Ishikawa (cell line): Measurements from ENCODE around the gene KATNAL2.

ENCODE experiments used
- CEBPB ChIP-seq: IDR thresholded peaks from 2 replicates; pipeline ENCODE4 v1.6.1; 2012
- CREB1 ChIP-seq: IDR thresholded peaks from 2 replicates; pipeline ENCODE4 v1.6.1; 2012; ENCODE audit warnings: low read depth
- EGR1 ChIP-seq: IDR thresholded peaks from 2 replicates; pipeline ENCODE4 v1.6.1; 2012
- EP300 ChIP-seq: IDR thresholded peaks from 2 replicates; pipeline ENCODE4 v1.6.1; 2012; ENCODE audit warnings: borderline replicate concordance
- FOXM1 ChIP-seq: IDR thresholded peaks from 2 replicates; pipeline ENCODE4 v1.6.1; 2012; ENCODE audit warnings: low read depth, borderline replicate concordance
- MAX ChIP-seq: IDR thresholded peaks from 2 replicates; pipeline ENCODE4 v1.6.1; 2012
- NFIC ChIP-seq: IDR thresholded peaks from 2 replicates; pipeline ENCODE4 v1.6.1; 2012
- RAD21 ChIP-seq: IDR thresholded peaks from 2 replicates; pipeline ENCODE4 v1.6.1; 2012; ENCODE audit warnings: low read depth
- REST ChIP-seq: IDR thresholded peaks from 2 replicates; pipeline ENCODE4 v1.6.1; 2012; ENCODE audit warnings: low read depth, mild to moderate bottlenecking
- TAF1 ChIP-seq: IDR thresholded peaks from 2 replicates; pipeline ENCODE4 v1.6.1; 2012; ENCODE audit warnings: low read depth, mild to moderate bottlenecking
- TCF12 ChIP-seq: IDR thresholded peaks from 2 replicates; pipeline ENCODE4 v1.6.1; 2012; ENCODE audit warnings: low read depth
- TEAD4 ChIP-seq: IDR thresholded peaks from 2 replicates; pipeline ENCODE4 v1.6.1; 2012
- USF1 ChIP-seq: IDR thresholded peaks from 2 replicates; pipeline ENCODE4 v1.6.1; 2012
- YY1 ChIP-seq: IDR thresholded peaks from 2 replicates; pipeline ENCODE4 v1.6.1; 2012; ENCODE audit warnings: low read depth
- ZBTB7A ChIP-seq: IDR thresholded peaks from 2 replicates; pipeline ENCODE4 v1.6.1; 2012; ENCODE audit warnings: low read depth

The KATNAL2 gene

GRCh38 chr18:47110492-47111274 lies 193.3 kb downstream of the KATNAL2 start:
- TF ChIP-seq ZBTB7A: no peak
- TF ChIP-seq TCF12: no peak
- TF ChIP-seq TEAD4: no peak

- TF ChIP-seq MAX: no peak
- no peak for TF ChIP-seq TCF12
- TF ChIP-seq ZBTB7A: no peak
- no peak for TF ChIP-seq EGR1
- TF ChIP-seq REST: no peak
- no peak for TF ChIP-seq TEAD4
- TF ChIP-seq CEBPB: no peak
- no peak for TF ChIP-seq USF1
- TF ChIP-seq CREB1: no peak
- no peak for TF ChIP-seq RAD21
- no peak for TF ChIP-seq EP300
- no peak for TF ChIP-seq FOXM1
- no peak for TF ChIP-seq TAF1
- TF ChIP-seq NFIC: no peak
- TF ChIP-seq YY1: no peak
These were observed 196.6 kb downstream of the KATNAL2 start for GRCh38 chr18:47113796-47114540.

- TF ChIP-seq EGR1: no peak
- TF ChIP-seq EP300: no peak
- TF ChIP-seq FOXM1: no peak
- no peak for TF ChIP-seq TCF12
These were observed 197.8 kb downstream of the KATNAL2 start for GRCh38 chr18:47115205-47115604.

- TF ChIP-seq MAX (no peak), NFIC (no peak), TCF12 (no peak), TAF1 (no peak), USF1 (no peak), CREB1 (no peak), TEAD4 (no peak), ZBTB7A (no peak), RAD21 (no peak), EP300 (no peak), EGR1 (no peak), FOXM1 (no peak)
These were observed 201.6 kb downstream of the KATNAL2 start for GRCh38 chr18:47118981-47119380.

- TF ChIP-seq YY1 (no peak), FOXM1 (no peak), NFIC (no peak), ZBTB7A (no peak), REST (no peak), TEAD4 (no peak), EP300 (no peak), RAD21 (no peak), TAF1 (no peak), MAX (no peak)
These were observed 203.0 kb downstream of the KATNAL2 start for GRCh38 chr18:47120428-47120827.

GRCh38 chr18:47121146-47121545 lies 203.7 kb downstream of the KATNAL2 start:
- TF ChIP-seq CEBPB (no peak), NFIC (no peak), USF1 (no peak), MAX (no peak), ZBTB7A (no peak), EGR1 (no peak), TAF1 (no peak), EP300 (no peak), CREB1 (no peak)
